ENCODE measurements around the gene FAM117B.

Gene FAM117B

DNA sequence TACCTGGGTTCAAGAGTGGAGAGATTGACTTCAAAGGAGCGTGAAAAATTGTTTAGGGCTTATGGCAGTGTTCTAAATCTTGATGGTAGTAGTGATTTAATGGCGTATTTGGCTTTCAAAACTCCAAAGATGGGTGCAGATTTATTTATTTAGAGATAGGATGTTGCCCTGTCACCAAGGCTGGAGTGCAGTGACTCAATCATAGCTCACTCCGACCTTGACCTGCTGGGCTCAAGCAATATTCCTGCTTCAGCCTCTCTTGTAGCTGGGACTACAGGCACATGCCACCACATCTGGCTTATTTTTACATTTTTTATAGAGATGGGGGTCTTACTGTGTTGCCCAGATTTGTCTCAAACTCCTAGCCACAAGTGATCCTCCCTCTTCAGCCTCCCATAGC lies 52.5 kb downstream of the FAM117B start:
- no peak for TF ChIP-seq EZH2phosphoT487 (conservative IDR thresholded peaks at IDR 0.05; ENCODE audit: low read length)
- no peak for TF ChIP-seq CTCF (IDR thresholded peaks at IDR 0.05; ENCODE audit: insufficient read depth, low read length, poor library complexity, severe bottlenecking)
- Histone ChIP-seq H3K27me3 (ENCODE audit: low read length) (no peaks in the 10 kb centered on the region), H2AFZ (ENCODE audit: low read depth, low read length, severe bottlenecking) (no peak overlapping the region), H4K20me1 (ENCODE audit: low read depth, low read length) (no peaks in the 10 kb centered on the region), H3K9ac (ENCODE audit: low read length) (no peak overlapping the region), H3K9me2 (replicated peaks; ENCODE audit: insufficient read depth, low read length) (no peaks in the 10 kb centered on the region), H3K79me2 (ENCODE audit: insufficient read depth, low read length) (no peaks in the 10 kb centered on the region), H3K36me3 (ENCODE audit: low read length) (no peaks in the 10 kb centered on the region), H3K4me3 (ENCODE audit: insufficient read depth, low read length, poor library complexity, severe bottlenecking) (no peak overlapping the region), H3K4me2 (ENCODE audit: low read depth, low read length, poor library complexity, severe bottlenecking) (no peak overlapping the region), H3K27ac (ENCODE audit: low read depth, low read length) (no peak overlapping the region), H3K9me3 (ENCODE audit: insufficient read depth, low read length) (no peaks in the 10 kb centered on the region), H3F3A (ENCODE audit: insufficient read depth) (no peaks in the 10 kb centered on the region)

DNA sequence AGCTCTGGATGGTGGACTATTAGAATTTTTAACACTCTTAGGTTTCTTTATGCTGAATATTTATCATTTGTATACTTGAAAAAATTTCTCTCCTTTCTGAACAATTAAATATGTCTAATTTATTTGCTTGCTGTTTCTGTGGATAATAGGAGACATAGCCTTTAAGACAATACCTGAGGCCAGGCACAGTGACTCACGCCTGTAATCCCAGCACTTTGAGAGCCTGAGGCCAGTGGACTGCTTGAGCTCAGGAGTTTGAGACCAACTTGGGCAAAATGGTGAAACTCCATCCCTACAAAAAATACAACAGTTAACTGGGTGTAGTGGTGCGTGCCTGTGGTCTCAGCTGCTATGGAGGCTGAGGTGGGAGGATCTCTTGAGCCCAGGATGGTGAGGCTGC lies 54.7 kb downstream of the FAM117B start:
- Histone ChIP-seq H3K27me3 (ENCODE audit: low read length) (no peaks in the 10 kb centered on the region), H3K9me3 (ENCODE audit: insufficient read depth, low read length) (no peaks in the 10 kb centered on the region), H3K4me2 (ENCODE audit: low read depth, low read length, poor library complexity, severe bottlenecking) (no peak overlapping the region), H4K20me1 (ENCODE audit: low read depth, low read length) (no peaks in the 10 kb centered on the region), H3K9me2 (replicated peaks; ENCODE audit: insufficient read depth, low read length) (no peaks in the 10 kb centered on the region), H3K27ac (ENCODE audit: low read depth, low read length) (no peak overlapping the region), H3F3A (ENCODE audit: insufficient read depth) (no peaks in the 10 kb centered on the region), H2AFZ (ENCODE audit: low read depth, low read length, severe bottlenecking) (no peak overlapping the region), H3K9ac (ENCODE audit: low read length) (no peak overlapping the region), H3K4me3 (ENCODE audit: insufficient read depth, low read length, poor library complexity, severe bottlenecking) (no peak overlapping the region), H3K79me2 (ENCODE audit: insufficient read depth, low read length) (no peaks in the 10 kb centered on the region), H3K36me3 (ENCODE audit: low read length) (no peaks in the 10 kb centered on the region)
- no peak for TF ChIP-seq EZH2phosphoT487 (conservative IDR thresholded peaks at IDR 0.05; ENCODE audit: low read length)
- TF ChIP-seq CTCF (IDR thresholded peaks at IDR 0.05; ENCODE audit: insufficient read depth, low read length, poor library complexity, severe bottlenecking): no peak

DNA sequence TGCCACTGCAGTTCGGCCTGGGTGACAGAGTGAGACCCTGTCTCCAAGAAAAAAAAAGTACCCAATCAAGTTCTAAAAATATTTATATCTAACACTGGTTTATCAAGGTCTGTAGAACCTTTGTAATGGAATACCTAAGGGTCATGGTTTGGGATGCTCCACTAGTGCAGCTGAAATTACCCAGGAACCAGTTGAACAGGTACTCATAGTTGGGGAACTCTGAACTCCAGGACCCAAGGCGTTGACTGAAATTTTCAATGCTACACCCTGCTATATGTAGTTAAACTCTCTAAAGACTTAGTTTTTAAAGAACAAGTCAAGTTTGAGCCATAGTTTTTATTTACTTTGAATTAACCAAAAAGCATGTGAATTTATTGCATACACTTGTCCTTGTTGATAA lies 55.1 kb downstream of the FAM117B start:
- no peaks in the 10 kb centered on the region for H3K79me2 ChIP-seq (ENCODE audit: insufficient read depth, low read length)
- H3K4me2 ChIP-seq (ENCODE audit: low read depth, low read length, poor library complexity, severe bottlenecking): no peak overlapping the region
- no peaks in the 10 kb centered on the region for H3K9me3 ChIP-seq (ENCODE audit: insufficient read depth, low read length)
- no peaks in the 10 kb centered on the region for H3K27me3 ChIP-seq (ENCODE audit: low read length)
- no peak overlapping the region for H2AFZ ChIP-seq (ENCODE audit: low read depth, low read length, severe bottlenecking)
- H3K9me2 ChIP-seq (replicated peaks; ENCODE audit: insufficient read depth, low read length): no peaks in the 10 kb centered on the region
- no peaks in the 10 kb centered on the region for H4K20me1 ChIP-seq (ENCODE audit: low read depth, low read length)
- no peaks in the 10 kb centered on the region for H3K36me3 ChIP-seq (ENCODE audit: low read length)
- no peak overlapping the region for H3K4me3 ChIP-seq (ENCODE audit: insufficient read depth, low read length, poor library complexity, severe bottlenecking)
- no peaks in the 10 kb centered on the region for H3F3A ChIP-seq (ENCODE audit: insufficient read depth)
- no peak overlapping the region for H3K9ac ChIP-seq (ENCODE audit: low read length)
- TF ChIP-seq EZH2phosphoT487 (conservative IDR thresholded peaks at IDR 0.05; ENCODE audit: low read length) (no peak), CTCF (IDR thresholded peaks at IDR 0.05; ENCODE audit: insufficient read depth, low read length, poor library complexity, severe bottlenecking) (no peak)
- H3K27ac ChIP-seq (ENCODE audit: low read depth, low read length): no peak overlapping the region
